GM08714 (cell line): ENCODE results near the gene MB21D2.
"Not testable (repeated sequence)": the region's sequence is repeated elsewhere in the genome, so short reads cannot be mapped to it uniquely, and the experiment has no call there.

Experiments
- H3K4me3 ChIP-seq: fragments of 200-500 bp; sonication (Bioruptor generic); 2 replicates; pipeline ENCODE4 v1.5.1; 2014; ENCODE audit warnings: mild to moderate bottlenecking, low read length, inconsistent platforms
- ZNF274 ChIP-seq: IDR thresholded peaks from 2 replicates; pipeline ENCODE4 v1.6.1; 2012; ENCODE audit warnings: mild to moderate bottlenecking, low read depth, low read length

Gene MB21D2

GRCh38 chr3:192917404-192918274 lies at the start of gene MB21D2:
TSS of gene MB21D2 (minus strand) at chr3:192917856. CDS start at chr3:192917840, 16 bp downstream.
- peak within 1 kb of the TSS; percentile 85 for H3K4me3 ChIP-seq
- TF ChIP-seq ZNF274: no peak

- not testable (repeated sequence) for H3K4me3 ChIP-seq
Measured at GRCh38 chr3:192964959-192965719, 47.5 kb upstream of the MB21D2 start.

GRCh38 chr3:192959773-192960172 lies 42.1 kb upstream of the MB21D2 start:
- no peak overlapping the region for H3K4me3 ChIP-seq
- TF ChIP-seq ZNF274: no peak

GRCh38 chr3:192958219-192958872 lies 40.7 kb upstream of the MB21D2 start:
- no peak for TF ChIP-seq ZNF274
- no peak overlapping the region for H3K4me3 ChIP-seq

- H3K4me3 ChIP-seq: no peak overlapping the region
- TF ChIP-seq ZNF274: no peak
Measured at GRCh38 chr3:192957441-192958021, 39.9 kb upstream of the MB21D2 start.

GRCh38 chr3:192953926-192954325 lies 36.3 kb upstream of the MB21D2 start:
- H3K4me3 ChIP-seq: no peak overlapping the region
- no peak for TF ChIP-seq ZNF274

GRCh38 chr3:192947421-192947820 lies 29.8 kb upstream of the MB21D2 start:
- no peak for TF ChIP-seq ZNF274

GRCh38 chr3:192943393-192943792 lies 25.7 kb upstream of the MB21D2 start:
- TF ChIP-seq ZNF274: no peak
- H3K4me3 ChIP-seq: no peak overlapping the region

More at GRCh38 chr3:192947421-192947820, 29.8 kb upstream of the MB21D2 start:
- H3K4me3 ChIP-seq: no peak overlapping the region

- H3K4me3 ChIP-seq: no peak overlapping the region
- TF ChIP-seq ZNF274: no peak
Measured at GRCh38 chr3:192942625-192943024, 25.0 kb upstream of the MB21D2 start.

GRCh38 chr3:192940129-192940528 lies 22.5 kb upstream of the MB21D2 start:
- no peak overlapping the region for H3K4me3 ChIP-seq
- TF ChIP-seq ZNF274: no peak

GRCh38 chr3:192935441-192935840 lies 17.8 kb upstream of the MB21D2 start:
- no peak for TF ChIP-seq ZNF274
- no peak overlapping the region for H3K4me3 ChIP-seq

GRCh38 chr3:192933779-192934460 lies 16.3 kb upstream of the MB21D2 start:
- H3K4me3 ChIP-seq: no peak overlapping the region
- no peak for TF ChIP-seq ZNF274

- no peak overlapping the region for H3K4me3 ChIP-seq
- TF ChIP-seq ZNF274: no peak
Measured at GRCh38 chr3:192933259-192933658, 15.6 kb upstream of the MB21D2 start.

GRCh38 chr3:192931825-192932224 lies 14.2 kb upstream of the MB21D2 start:
- TF ChIP-seq ZNF274: no peak
- no peak overlapping the region; the same call in 1 of the 2 replicates for H3K4me3 ChIP-seq

- H3K4me3 ChIP-seq: no peak overlapping the region
- no peak for TF ChIP-seq ZNF274
Measured at GRCh38 chr3:192930577-192930976, 12.9 kb upstream of the MB21D2 start.
